HCT116 (cell line): ENCODE results near the gene PRR5L. TPM values are rescaled to one million over a fixed set of nuclear protein-coding genes. Genes with fewer than 3 reads are reported as not detected.
A peak's percentile ranks its signal among the peaks of the same experiment; 100 is the strongest.

Experiments
- ATAC-seq: fragments of 200-7000 bp; cut with Tn5 transposase; 2 replicates; pipeline ENCODE4 v1.9.1; 2020; ENCODE audit warnings: mild to moderate bottlenecking, moderate library complexity
- BruUV-seq: library from RNA; stranded (reverse); fragments of 400-500 nt; replicated peaks from 2 replicates; lab custom pipeline; 2021; lab: Mats Ljungman, UMichigan
- CTCF ChIA-PET: fragments of 300-600 bp; sonication (Branson Sonifier 250); formaldehyde crosslinking; loops from one replicate; lab custom pipeline; 2021; ENCODE audit warnings: antibody characterized with exemption; lab: Charles Lee
- POLR2A ChIA-PET: fragments of 300-600, 350-600 bp; sonication (Branson Sonifier 250); formaldehyde crosslinking; loops from one replicate; lab custom pipeline; 2021; ENCODE audit warnings: antibody characterized with exemption; lab: Charles Lee
- RAD21 ChIA-PET, 2 experiments: fragments of 300-600 bp; sonication (Branson Sonifier 250); formaldehyde crosslinking; loops; one replicate each; lab custom pipeline; 2023; ENCODE audit warnings: low total read pairs in 2 of 2; ENCODE audit not compliant: uncharacterized antibody in 2 of 2, unreplicated experiment in 2 of 2, low non-redundant PET in 1 of 2; lab: Charles Lee
- DNase-seq: peaks from one replicate; pipeline ENCODE4 v3.0.0-alpha.2; 2010; ENCODE audit warnings: low read depth, low spot score
- H2AFZ ChIP-seq: fragments of 200-600 bp; shearing (Covaris generic), sonication (generic); 2 replicates; pipeline ENCODE4 v1.6.1; 2017; ENCODE audit warnings: low read depth, mixed run types, mixed read lengths, antibody characterized with exemption, low read length; ENCODE audit not compliant: poor library complexity, severe bottlenecking
- H3K27ac ChIP-seq: 2 replicates; pipeline ENCODE4 v1.5.1; 2012; ENCODE audit warnings: low read depth, low read length
- H3K27me3 ChIP-seq: fragments of 200-600 bp; sonication (generic); 2 replicates; pipeline ENCODE4 v1.6.1; 2016; ENCODE audit warnings: mixed run types, low read length, mixed read lengths; ENCODE audit not compliant: insufficient read depth
- H3K36me3 ChIP-seq, 2 experiments: fragments of 200-500 bp in 1 of 2; fragments of 200-600 bp in 1 of 2; sonication (Bioruptor generic) in 1 of 2; sonication (generic) in 1 of 2; 2 replicates each; pipeline versions ENCODE4 v1.5.1 to v1.6.1; 2014 to 2016; ENCODE audit warnings: low read length in 2 of 2, inconsistent platforms in 1 of 2, mixed read lengths in 1 of 2, mixed run types in 1 of 2; ENCODE audit not compliant: insufficient read depth in 2 of 2, control insufficient read depth in 1 of 2
- H3K4me1 ChIP-seq, 2 experiments: fragments of 200-600 bp in 1 of 2; sonication (generic) in 1 of 2; 2 replicates each; pipeline versions ENCODE4 v1.5.1 to v1.6.1; 2012 to 2017; ENCODE audit warnings: low read length in 2 of 2, inconsistent platforms in 1 of 2, mild to moderate bottlenecking in 1 of 2, mixed read lengths in 1 of 2, mixed run types in 1 of 2, moderate library complexity in 1 of 2; ENCODE audit not compliant: insufficient read depth in 2 of 2, control insufficient read depth in 1 of 2
- H3K4me2 ChIP-seq: fragments of 200-600 bp; sonication (generic); 2 replicates; pipeline ENCODE4 v1.6.1; 2017; ENCODE audit warnings: mixed run types, low read length, mixed read lengths
- H3K4me3 ChIP-seq, 2 experiments: fragments of 200-600 bp in 1 of 2; sonication (generic) in 1 of 2; replicated peaks in 1 of 2; 2 replicates each; pipeline ENCODE4 v1.5.1; 2011 to 2016; ENCODE audit warnings: low read length in 2 of 2, control low read depth in 1 of 2, low read depth in 1 of 2, mild to moderate bottlenecking in 1 of 2, mixed read lengths in 1 of 2, mixed run types in 1 of 2
- H3K79me2 ChIP-seq: fragments of 200-600 bp; sonication (generic); 2 replicates; pipeline ENCODE4 v1.6.1; 2017; ENCODE audit warnings: mild to moderate bottlenecking, mixed run types, low read length, moderate library complexity, mixed read lengths; ENCODE audit not compliant: insufficient read depth
- H3K9ac ChIP-seq: fragments of 200-600 bp; sonication (generic); 2 replicates; pipeline ENCODE4 v1.6.1; 2016; ENCODE audit warnings: low read length, mixed read lengths
- H3K9me2 ChIP-seq: fragments of 200-600 bp; sonication (generic), shearing (Covaris generic); 2 replicates; pipeline ENCODE4 v1.6.1; 2017; ENCODE audit warnings: mixed run types, mild to moderate bottlenecking, moderate library complexity; ENCODE audit not compliant: insufficient read depth
- H3K9me3 ChIP-seq, 2 experiments: fragments of 200-500 bp in 1 of 2; fragments of 200-600 bp in 1 of 2; sonication (Bioruptor generic) in 1 of 2; sonication (generic) in 1 of 2; 2 replicates each; pipeline ENCODE4 v1.6.1; 2014 to 2017; ENCODE audit warnings: low read length in 2 of 2, mixed read lengths in 2 of 2, inconsistent platforms in 1 of 2, low read depth in 1 of 2, mild to moderate bottlenecking in 1 of 2, mixed run types in 1 of 2, moderate library complexity in 1 of 2; ENCODE audit not compliant: control insufficient read depth in 1 of 2, insufficient read depth in 1 of 2
- H4K20me1 ChIP-seq: fragments of 200-600 bp; sonication (generic), shearing (Covaris generic); 2 replicates; pipeline ENCODE4 v1.6.1; 2017; ENCODE audit warnings: mixed run types, mild to moderate bottlenecking, moderate library complexity; ENCODE audit not compliant: insufficient read depth
- EZH2 ChIP-seq: fragments of 200-600 bp; sonication (generic); IDR thresholded peaks from 2 replicates; pipeline ENCODE4 v1.6.1; 2017; ENCODE audit warnings: antibody characterized with exemption, mixed run types
- FOSL1 ChIP-seq: IDR thresholded peaks from 2 replicates; pipeline ENCODE4 v1.6.1; 2012; ENCODE audit warnings: low read depth
- MAX ChIP-seq: IDR thresholded peaks from 2 replicates; pipeline ENCODE4 v1.6.1; 2012
- RAD21 ChIP-seq: IDR thresholded peaks from 2 replicates; pipeline ENCODE4 v1.6.1; 2012; ENCODE audit warnings: low read depth, mild to moderate bottlenecking
- YY1 ChIP-seq: IDR thresholded peaks from 2 replicates; pipeline ENCODE4 v1.6.1; 2011; ENCODE audit warnings: low read length, low read depth, moderate library complexity, mild to moderate bottlenecking; ENCODE audit not compliant: insufficient replicate concordance; ENCODE audit errors: extremely low read depth
- ZFX ChIP-seq: fragments of 450-650 bp; IDR thresholded peaks from 2 replicates; pipeline ENCODE4 v1.6.1; 2017
- intact Hi-C: fragments of 100-400 bp; cut with micrococcal nuclease; formaldehyde crosslinking; loops from 2 replicates; pipeline ENCODE4 v1.10.0; 2022
- total RNA-seq: library from RNA; stranded (reverse); gene quantifications from one replicate; pipeline ENCODE4 v1.2.1, GENCODE V29; 2021; ENCODE audit not compliant: unreplicated experiment
- TF ChIP-seq, protein P1 (sequence below), 3 experiments: fragments of 200-600 bp in 1 of 3; sonication (generic) in 1 of 3; IDR thresholded peaks in 2 of 3; conservative IDR thresholded peaks in 1 of 3; 2 replicates each; pipeline ENCODE4 v1.5.1; 2012 to 2017; ENCODE audit warnings: low read depth in 2 of 3, low read length in 2 of 3, antibody characterized with exemption in 1 of 3, borderline replicate concordance in 1 of 3, control low read depth in 1 of 3, mild to moderate bottlenecking in 1 of 3, mixed read lengths in 1 of 3, mixed run types in 1 of 3, moderate library complexity in 1 of 3; ENCODE audit not compliant: insufficient read depth in 1 of 3

PRR5L gene
- total RNA-seq, 1 experiment from 2014 or later: 0.47 TPM

DNA sequence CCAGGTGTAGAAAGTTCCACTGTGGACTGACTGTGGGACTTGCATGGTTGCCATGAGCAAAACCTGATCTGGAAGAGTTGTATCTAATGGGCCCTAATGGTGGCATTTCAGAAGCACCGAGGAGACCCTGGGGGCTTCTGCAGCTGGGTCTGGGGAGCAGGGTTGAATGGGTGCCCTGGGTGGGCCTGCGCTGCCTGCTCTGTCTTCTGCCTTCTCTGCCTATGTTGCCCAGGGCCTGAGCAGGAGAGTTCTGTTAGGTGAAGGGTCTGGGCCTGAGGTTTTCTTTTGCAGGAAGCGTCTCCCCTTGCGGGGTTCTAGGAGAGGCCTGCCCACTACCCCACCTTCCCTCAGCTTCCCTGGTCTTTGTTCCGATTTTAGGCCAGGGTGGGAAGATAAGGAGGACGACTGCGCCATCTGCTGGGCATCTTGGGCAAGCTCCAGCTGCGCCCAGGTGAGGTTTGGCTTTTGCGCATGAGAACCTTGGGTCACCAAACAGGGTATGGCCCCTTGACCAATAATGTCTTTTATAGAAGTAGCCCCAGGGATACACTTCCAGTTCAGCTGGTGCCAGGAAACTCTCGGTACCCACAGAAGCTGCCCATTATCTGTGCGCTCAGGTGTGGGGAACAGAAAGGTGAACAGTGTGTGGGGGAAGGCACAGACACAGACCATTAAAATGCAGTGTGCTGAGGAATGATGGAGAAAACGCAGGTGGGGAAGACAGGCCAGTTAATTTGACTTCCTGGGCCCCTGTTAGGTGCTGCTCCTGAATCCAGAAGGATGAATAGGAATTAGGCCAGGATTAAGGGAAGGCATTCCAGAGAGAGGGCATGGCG, 30.1 kb upstream of the PRR5L start:
- no peak overlapping the region for H2AFZ ChIP-seq
- CTCF ChIA-PET: interaction anchor here (0.7 to 4.5 kb wide), 14 partner anchors 8 to 782 kb away, joined by 3 to 45 read pairs (median 4); no protein-coding TSS in a partner anchor

More for the DNA sequence above, 30.1 kb upstream of the PRR5L start:
- no peaks in the 10 kb centered on the region for H4K20me1 ChIP-seq
- H3K36me3 ChIP-seq: no peaks in the 10 kb centered on the region
- ATAC-seq: peak; percentile 96
- peak; percentile 19 for DNase-seq
- H3K4me1 ChIP-seq: no peaks in the 10 kb centered on the region
- no peak overlapping the region for H3K9ac ChIP-seq
- H3K4me2 ChIP-seq: no peak overlapping the region
- H3K4me3 ChIP-seq: no peak overlapping the region
- RAD21 ChIA-PET: interaction anchor here (1.1 to 1.4 kb wide), 5 partner anchors 32 to 780 kb away, joined by 3 to 5 read pairs (median 4); no protein-coding TSS in a partner anchor
- no peaks in the 10 kb centered on the region for H3K79me2 ChIP-seq
- H3K9me2 ChIP-seq: no peaks in the 10 kb centered on the region
- POLR2A ChIA-PET: no interaction called here
- H3K27ac ChIP-seq: no peak overlapping the region
- H3K27me3 ChIP-seq: no peaks in the 10 kb centered on the region
- H3K9me3 ChIP-seq: no peaks in the 10 kb centered on the region
- TF ChIP-seq RAD21 (peak; percentile 94), MAX (no peak), YY1 (no peak), FOSL1 (no peak), ZFX (no peak), EZH2 (no peak)
- TF ChIP-seq, protein P1, sequence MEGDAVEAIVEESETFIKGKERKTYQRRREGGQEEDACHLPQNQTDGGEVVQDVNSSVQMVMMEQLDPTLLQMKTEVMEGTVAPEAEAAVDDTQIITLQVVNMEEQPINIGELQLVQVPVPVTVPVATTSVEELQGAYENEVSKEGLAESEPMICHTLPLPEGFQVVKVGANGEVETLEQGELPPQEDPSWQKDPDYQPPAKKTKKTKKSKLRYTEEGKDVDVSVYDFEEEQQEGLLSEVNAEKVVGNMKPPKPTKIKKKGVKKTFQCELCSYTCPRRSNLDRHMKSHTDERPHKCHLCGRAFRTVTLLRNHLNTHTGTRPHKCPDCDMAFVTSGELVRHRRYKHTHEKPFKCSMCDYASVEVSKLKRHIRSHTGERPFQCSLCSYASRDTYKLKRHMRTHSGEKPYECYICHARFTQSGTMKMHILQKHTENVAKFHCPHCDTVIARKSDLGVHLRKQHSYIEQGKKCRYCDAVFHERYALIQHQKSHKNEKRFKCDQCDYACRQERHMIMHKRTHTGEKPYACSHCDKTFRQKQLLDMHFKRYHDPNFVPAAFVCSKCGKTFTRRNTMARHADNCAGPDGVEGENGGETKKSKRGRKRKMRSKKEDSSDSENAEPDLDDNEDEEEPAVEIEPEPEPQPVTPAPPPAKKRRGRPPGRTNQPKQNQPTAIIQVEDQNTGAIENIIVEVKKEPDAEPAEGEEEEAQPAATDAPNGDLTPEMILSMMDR (IDR thresholded peaks at IDR 0.05 in 2 of 3, conservative IDR thresholded peaks at IDR 0.05 in 1 of 3; ENCODE audit: borderline replicate concordance in 1 of 3, insufficient read depth in 1 of 3, low read depth in 2 of 3, low read length in 2 of 3): peak; percentile 79 to 94 (median 82)
- BruUV-seq: no TSS peak
- intact Hi-C loops: loop anchor here (1.0 to 5.0 kb wide), 5 partner anchors 444 to 1339 kb away; no protein-coding TSS in a partner anchor
